Gastroesophageal sphincter (tissue), 3 donors: Measurements from ENCODE around the gene MITF.

Experiments used
- CTCF ChIP-seq, 4 experiments: fragments of 200-600 bp in 2 of 4; fragments of 450-650 bp in 2 of 4; sonication (generic) in 1 of 4; IDR thresholded peaks; one replicate each; pipeline ENCODE4 v1.5.1; 2017 to 2019; ENCODE audit warnings: antibody characterized with exemption in 4 of 4, mild to moderate bottlenecking in 2 of 4, moderate library complexity in 2 of 4
- POLR2A ChIP-seq, 2 donors: fragments of 450-650 bp; IDR thresholded peaks; one replicate each; pipeline ENCODE4 v1.6.1; 2017; ENCODE audit warnings: antibody characterized with exemption in 2 of 2, mild to moderate bottlenecking in 2 of 2, moderate library complexity in 1 of 2
- POLR2AphosphoS5 ChIP-seq: sonication (generic); formaldehyde crosslinking; IDR thresholded peaks from one replicate; pipeline ENCODE4 v1.6.1; 2017; ENCODE audit warnings: antibody characterized with exemption

- TF ChIP-seq CTCF (IDR thresholded peaks at IDR 0.05) = no peak
- no peak for TF ChIP-seq POLR2A (IDR thresholded peaks at IDR 0.05)
- TF ChIP-seq POLR2AphosphoS5 = no peak
Measured at GRCh38 chr3:69929019-69929418, 189.8 kb downstream of the MITF start.
